Measurements from ENCODE around the gene ABTB1.
"Not testable (repeated sequence)": the region's sequence is repeated elsewhere in the genome, so short reads cannot be mapped to it uniquely, and the experiment has no call there.

Gene ABTB1

GRCh38 chr3:127702151-127702578, 29.4 kb downstream of the ABTB1 start:
- Histone ChIP-seq H3K27ac (ENCODE audit: low read length) (no peak overlapping the region), H3K79me2 (ENCODE audit: low read length) (peaks cover 25% of the 10 kb centered on the region), H3K36me3 (replicated peaks; ENCODE audit: low read depth, low read length) (peaks cover 55% of the 10 kb centered on the region), H3K9ac (ENCODE audit: low read length) (no peak overlapping the region), H4K20me1 (ENCODE audit: insufficient read depth, low read length) (no peaks in the 10 kb centered on the region), H2AFZ (ENCODE audit: low read depth, low read length) (no peak overlapping the region), H3K27me3 (ENCODE audit: low read depth, low read length) (no peaks in the 10 kb centered on the region), H3K4me1 (ENCODE audit: low read length) (peaks cover 16% of the 10 kb centered on the region), H3K4me2 (ENCODE audit: low read length) (no peak overlapping the region), H3K9me3 (ENCODE audit: insufficient read depth, low read length) (no peaks in the 10 kb centered on the region), H3K4me3 (ENCODE audit: low read length) (no peak overlapping the region)
- TF ChIP-seq CTCF (IDR thresholded peaks at IDR 0.05; ENCODE audit: low read depth, low read length) (no peak), EZH2phosphoT487 (IDR thresholded peaks at IDR 0.05; ENCODE audit: low read depth) (no peak)

GRCh38 chr3:127704840-127705239, 32.1 kb downstream of the ABTB1 start:
- H3K9me3 ChIP-seq (ENCODE audit: insufficient read depth, low read length); H3K27me3 ChIP-seq (ENCODE audit: low read depth, low read length); H4K20me1 ChIP-seq (ENCODE audit: insufficient read depth, low read length); H3K27ac ChIP-seq (ENCODE audit: low read length); H3K4me2 ChIP-seq (ENCODE audit: low read length); H3K4me1 ChIP-seq (ENCODE audit: low read length); H3K9ac ChIP-seq (ENCODE audit: low read length); H3K4me3 ChIP-seq (ENCODE audit: low read length); H2AFZ ChIP-seq (ENCODE audit: low read depth, low read length): not testable (repeated sequence)
- Histone ChIP-seq H3K79me2 (ENCODE audit: low read length) (peaks cover 15% of the 10 kb centered on the region), H3K36me3 (replicated peaks; ENCODE audit: low read depth, low read length) (peaks cover 59% of the 10 kb centered on the region)

- Histone ChIP-seq H3K4me3 (ENCODE audit: low read length) (no peak overlapping the region), H3K9me3 (ENCODE audit: insufficient read depth, low read length) (no peaks in the 10 kb centered on the region), H2AFZ (ENCODE audit: low read depth, low read length) (no peak overlapping the region), H3K4me2 (ENCODE audit: low read length) (no peak overlapping the region), H3K79me2 (ENCODE audit: low read length) (peaks cover 15% of the 10 kb centered on the region), H3K27ac (ENCODE audit: low read length) (no peak overlapping the region), H4K20me1 (ENCODE audit: insufficient read depth, low read length) (no peaks in the 10 kb centered on the region), H3K4me1 (ENCODE audit: low read length) (no peaks in the 10 kb centered on the region), H3K36me3 (replicated peaks; ENCODE audit: low read depth, low read length) (peaks cover 67% of the 10 kb centered on the region), H3K9ac (ENCODE audit: low read length) (no peak overlapping the region), H3K27me3 (ENCODE audit: low read depth, low read length) (no peaks in the 10 kb centered on the region)
- TF ChIP-seq CTCF (IDR thresholded peaks at IDR 0.05; ENCODE audit: low read depth, low read length) (no peak), EZH2phosphoT487 (IDR thresholded peaks at IDR 0.05; ENCODE audit: low read depth) (no peak)
Observed at GRCh38 chr3:127706312-127706711, 33.6 kb downstream of the ABTB1 start.

- TF ChIP-seq CTCF (IDR thresholded peaks at IDR 0.05; ENCODE audit: low read depth, low read length) (no peak), EZH2phosphoT487 (IDR thresholded peaks at IDR 0.05; ENCODE audit: low read depth) (no peak)
- Histone ChIP-seq H3K4me2 (ENCODE audit: low read length) (no peak overlapping the region), H3K36me3 (replicated peaks; ENCODE audit: low read depth, low read length) (peaks cover 65% of the 10 kb centered on the region), H2AFZ (ENCODE audit: low read depth, low read length) (no peak overlapping the region), H3K27me3 (ENCODE audit: low read depth, low read length) (no peaks in the 10 kb centered on the region), H4K20me1 (ENCODE audit: insufficient read depth, low read length) (no peaks in the 10 kb centered on the region), H3K9me3 (ENCODE audit: insufficient read depth, low read length) (no peaks in the 10 kb centered on the region), H3K4me1 (ENCODE audit: low read length) (no peaks in the 10 kb centered on the region), H3K27ac (ENCODE audit: low read length) (no peak overlapping the region), H3K79me2 (ENCODE audit: low read length) (peaks cover 15% of the 10 kb centered on the region), H3K4me3 (ENCODE audit: low read length) (no peak overlapping the region), H3K9ac (ENCODE audit: low read length) (no peak overlapping the region)
Observed at GRCh38 chr3:127706785-127707351, 34.1 kb downstream of the ABTB1 start.

Measured in OCI-LY3 (cell line).